Subcutaneous abdominal adipose tissue (tissue), 5 donors: ENCODE data around the gene ACOD1.

Experiments used
- H3K27ac ChIP-seq: one replicate; pipeline ENCODE4 v1.7.0; 2013; ENCODE audit warnings: low read depth, mild to moderate bottlenecking, inconsistent platforms, low read length, moderate library complexity
- H3K27me3 ChIP-seq, 5 donors: one replicate each; pipeline ENCODE4 v1.7.0; 2013; ENCODE audit warnings: low read length in 5 of 5, inconsistent platforms in 1 of 5; ENCODE audit not compliant: control insufficient read depth in 5 of 5, insufficient read depth in 4 of 5
- H3K36me3 ChIP-seq, 5 donors: one replicate each; pipeline ENCODE4 v1.7.0; 2013; ENCODE audit warnings: low read length in 5 of 5; ENCODE audit not compliant: control insufficient read depth in 5 of 5, insufficient read depth in 5 of 5
- H3K4me1 ChIP-seq, 5 donors: one replicate each; pipeline ENCODE4 v1.7.0; 2013; ENCODE audit warnings: low read length in 5 of 5, mild to moderate bottlenecking in 3 of 5, moderate library complexity in 1 of 5; ENCODE audit not compliant: control insufficient read depth in 5 of 5, insufficient read depth in 5 of 5
- H3K4me3 ChIP-seq, 5 donors: one replicate each; pipeline ENCODE4 v1.7.0; 2013; ENCODE audit warnings: low read length in 5 of 5, low read depth in 1 of 5
- H3K9ac ChIP-seq, 5 donors: one replicate each; pipeline ENCODE4 v1.7.0; 2013; ENCODE audit warnings: low read length in 5 of 5, mild to moderate bottlenecking in 4 of 5, moderate library complexity in 3 of 5
- H3K9me3 ChIP-seq, 5 donors: one replicate each; pipeline ENCODE4 v1.7.0; 2013; ENCODE audit warnings: low read length in 5 of 5; ENCODE audit not compliant: control insufficient read depth in 5 of 5
- donor health status: healthy.
- donor health status: healthy.
- donor health status: healthy.
- donor health status: healthy.
- donor health status: healthy.

The ACOD1 gene

GRCh38 chr13:76967031-76967430 is 18.7 kb downstream of the ACOD1 start:
- H3K27me3 ChIP-seq: peaks cover 0 to 3% (median 0%) of the 10 kb centered on the region in 5 donors
- no peaks in the 10 kb centered on the region for H3K9me3 ChIP-seq
- peaks cover 0 to 12% (median 6%) of the 10 kb centered on the region in 5 donors for H3K4me1 ChIP-seq
- H3K36me3 ChIP-seq: no peaks in the 10 kb centered on the region
- H3K4me3 ChIP-seq: no peak overlapping the region
- H3K9ac ChIP-seq: no peak overlapping the region
- H3K27ac ChIP-seq: no peak overlapping the region

GRCh38 chr13:76968041-76968440 is 19.7 kb downstream of the ACOD1 start:
- Histone ChIP-seq H3K9ac (no peak overlapping the region), H3K4me3 (no peak overlapping the region), H3K4me1 (peaks cover 0 to 12% (median 11%) of the 10 kb centered on the region in 5 donors), H3K27me3 (peaks cover 0 to 5% (median 0%) of the 10 kb centered on the region in 5 donors), H3K36me3 (no peaks in the 10 kb centered on the region), H3K9me3 (no peaks in the 10 kb centered on the region), H3K27ac (no peak overlapping the region)

GRCh38 chr13:76969488-76970365 is 21.4 kb downstream of the ACOD1 start:
- H3K36me3 ChIP-seq: no peaks in the 10 kb centered on the region
- H3K9me3 ChIP-seq: no peaks in the 10 kb centered on the region
- H3K9ac ChIP-seq: no peak overlapping the region
- peaks cover 0 to 5% (median 0%) of the 10 kb centered on the region in 5 donors for H3K27me3 ChIP-seq
- no peak overlapping the region for H3K4me3 ChIP-seq
- H3K4me1 ChIP-seq: peaks cover 0 to 12% (median 11%) of the 10 kb centered on the region in 5 donors
- H3K27ac ChIP-seq: no peak overlapping the region

GRCh38 chr13:76971215-76971614 is 22.9 kb downstream of the ACOD1 start:
- H3K27ac ChIP-seq: no peak overlapping the region
- H3K27me3 ChIP-seq: peaks cover 0 to 5% (median 3%) of the 10 kb centered on the region in 5 donors
- no peaks in the 10 kb centered on the region for H3K36me3 ChIP-seq
- no peak overlapping the region for H3K9ac ChIP-seq
- no peak overlapping the region for H3K4me3 ChIP-seq
- H3K4me1 ChIP-seq: peaks cover 0 to 5% (median 3%) of the 10 kb centered on the region in 5 donors
- H3K9me3 ChIP-seq: no peaks in the 10 kb centered on the region

- Histone ChIP-seq H3K36me3 (no peaks in the 10 kb centered on the region), H3K27me3 (peaks cover 0 to 5% (median 3%) of the 10 kb centered on the region in 5 donors), H3K9me3 (no peaks in the 10 kb centered on the region), H3K4me3 (no peak overlapping the region), H3K4me1 (peaks cover 0 to 5% (median 0%) of the 10 kb centered on the region in 5 donors), H3K9ac (no peak overlapping the region), H3K27ac (no peak overlapping the region)
Measured at GRCh38 chr13:76971851-76972829, 23.8 kb downstream of the ACOD1 start.

- Histone ChIP-seq H3K27ac (no peak overlapping the region), H3K36me3 (no peaks in the 10 kb centered on the region), H3K9me3 (no peaks in the 10 kb centered on the region), H3K4me1 (peaks cover 0 to 5% (median 0%) of the 10 kb centered on the region in 5 donors), H3K4me3 (no peak overlapping the region), H3K9ac (no peak overlapping the region), H3K27me3 (peaks cover 0 to 7% (median 3%) of the 10 kb centered on the region in 5 donors)
Measured at GRCh38 chr13:76973920-76974617, 25.8 kb downstream of the ACOD1 start.

- no peaks in the 10 kb centered on the region for H3K9me3 ChIP-seq
- no peak overlapping the region for H3K27ac ChIP-seq
- no peak overlapping the region for H3K4me3 ChIP-seq
- no peaks in the 10 kb centered on the region for H3K36me3 ChIP-seq
- peaks cover 0 to 5% (median 3%) of the 10 kb centered on the region in 5 donors for H3K27me3 ChIP-seq
- H3K9ac ChIP-seq: no peak overlapping the region
- peaks cover 0 to 5% (median under 1%) of the 10 kb centered on the region in 5 donors for H3K4me1 ChIP-seq
Measured at GRCh38 chr13:76974618-76974975, 26.3 kb downstream of the ACOD1 start.

GRCh38 chr13:76975863-76976262 is 27.6 kb downstream of the ACOD1 start:
- peaks cover 0 to 9% (median 7%) of the 10 kb centered on the region in 5 donors for H3K4me1 ChIP-seq
- no peaks in the 10 kb centered on the region for H3K36me3 ChIP-seq
- H3K27ac ChIP-seq: no peak overlapping the region
- no peaks in the 10 kb centered on the region for H3K9me3 ChIP-seq
- peaks cover 0 to 5% (median 3%) of the 10 kb centered on the region in 5 donors for H3K27me3 ChIP-seq
- no peak overlapping the region for H3K9ac ChIP-seq
- no peak overlapping the region for H3K4me3 ChIP-seq

- H3K27me3 ChIP-seq: peaks cover 0 to 5% (median 3%) of the 10 kb centered on the region in 5 donors
- H3K4me1 ChIP-seq: peaks cover 0 to 9% (median 7%) of the 10 kb centered on the region in 5 donors
- H3K9ac ChIP-seq: no peak overlapping the region
- no peak overlapping the region for H3K4me3 ChIP-seq
- H3K36me3 ChIP-seq: no peaks in the 10 kb centered on the region
- H3K9me3 ChIP-seq: no peaks in the 10 kb centered on the region
- H3K27ac ChIP-seq: no peak overlapping the region
Measured at GRCh38 chr13:76976490-76976889, 28.2 kb downstream of the ACOD1 start.
